HepG2 (cell line): ENCODE results near the gene GZF1.

Source experiments
- MBD4 ChIP-seq: IDR thresholded peaks from 2 replicates; pipeline ENCODE4 v1.6.1; 2012; ENCODE audit warnings: low read length, inconsistent platforms, borderline replicate concordance
- NPAS2 ChIP-seq: sonication (generic); formaldehyde crosslinking; IDR thresholded peaks from 2 replicates; pipeline ENCODE4 v1.8.0; 2022; ENCODE audit warnings: mild to moderate bottlenecking, missing genetic modification reagents, borderline replicate concordance
- ZNF253 ChIP-seq: sonication (generic); formaldehyde crosslinking; IDR thresholded peaks from 2 replicates; pipeline ENCODE4 v1.8.0; 2022; ENCODE audit warnings: mild to moderate bottlenecking, missing genetic modification reagents, borderline replicate concordance
- TF ChIP-seq, protein P1 (sequence below): sonication (generic); formaldehyde crosslinking; IDR thresholded peaks from 2 replicates; pipeline ENCODE4 v1.9.0; 2021; ENCODE audit warnings: missing genetic modification reagents, borderline replicate concordance

DNA sequence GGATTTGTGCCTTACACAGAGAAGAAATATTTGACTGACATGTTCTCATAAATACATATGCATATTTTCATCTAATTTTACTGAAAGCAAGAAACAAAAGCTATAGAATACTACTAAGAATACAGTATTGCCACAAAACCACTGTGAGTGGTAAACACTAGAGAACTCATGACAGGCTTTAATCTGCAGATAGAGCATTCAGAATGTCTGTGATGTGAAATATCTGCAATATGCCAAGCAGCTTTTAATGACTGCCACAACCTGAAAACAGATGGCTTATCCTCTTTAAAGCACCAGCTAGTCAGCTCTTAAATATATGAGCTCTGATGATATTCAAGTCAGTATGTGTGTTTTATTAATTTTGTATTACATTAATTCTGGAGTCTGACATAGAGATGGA, 55.9 kb downstream of the GZF1 start:
- no peak for TF ChIP-seq NPAS2 (CRISPR knock-in tag)
- TF ChIP-seq, protein P1, sequence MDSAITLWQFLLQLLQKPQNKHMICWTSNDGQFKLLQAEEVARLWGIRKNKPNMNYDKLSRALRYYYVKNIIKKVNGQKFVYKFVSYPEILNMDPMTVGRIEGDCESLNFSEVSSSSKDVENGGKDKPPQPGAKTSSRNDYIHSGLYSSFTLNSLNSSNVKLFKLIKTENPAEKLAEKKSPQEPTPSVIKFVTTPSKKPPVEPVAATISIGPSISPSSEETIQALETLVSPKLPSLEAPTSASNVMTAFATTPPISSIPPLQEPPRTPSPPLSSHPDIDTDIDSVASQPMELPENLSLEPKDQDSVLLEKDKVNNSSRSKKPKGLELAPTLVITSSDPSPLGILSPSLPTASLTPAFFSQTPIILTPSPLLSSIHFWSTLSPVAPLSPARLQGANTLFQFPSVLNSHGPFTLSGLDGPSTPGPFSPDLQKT (CRISPR knock-in tag) = no peak
- no peak for TF ChIP-seq MBD4
- TF ChIP-seq ZNF253 (CRISPR knock-in tag) = no peak
